Large intestine (tissue), 12 donors: ENCODE measurements around the gene EFHB. TPM values are rescaled to one million over a fixed set of nuclear protein-coding genes. Genes with fewer than 3 reads are reported as not detected.
"Not testable (repeated sequence)": the region's sequence is repeated elsewhere in the genome, so short reads cannot be mapped to it uniquely, and the experiment has no call there.

ENCODE experiments used
- DNase-seq, 2 donors: peaks; one replicate each; pipeline versions ENCODE4 v3.0.0 to v3.0.0-alpha.2; 2013
- H3K27ac ChIP-seq: one replicate; pipeline ENCODE4 v1.5.1; 2013; ENCODE audit warnings: low read length
- H3K27me3 ChIP-seq: 2 replicates; pipeline ENCODE4 v1.6.1; 2013; ENCODE audit warnings: low read length; ENCODE audit not compliant: control insufficient read depth, insufficient read depth
- H3K36me3 ChIP-seq: 2 replicates; pipeline ENCODE4 v1.6.1; 2013; ENCODE audit warnings: low read length; ENCODE audit not compliant: control insufficient read depth, insufficient read depth
- H3K4me1 ChIP-seq: one replicate; pipeline ENCODE4 v1.6.1; 2013; ENCODE audit warnings: low read length; ENCODE audit not compliant: control insufficient read depth, insufficient read depth
- H3K4me3 ChIP-seq: one replicate; pipeline ENCODE4 v1.5.1; 2013; ENCODE audit warnings: low read length
- H3K9me3 ChIP-seq: one replicate; pipeline ENCODE4 v1.6.1; 2013; ENCODE audit warnings: mild to moderate bottlenecking, low read depth, low read length, moderate library complexity; ENCODE audit not compliant: control insufficient read depth
- WGBS: methylation state at CpG from one replicate; pipeline ENCODE4 v1.1.5; 2013; ENCODE audit warnings: low lambda C conversion rate; ENCODE audit not compliant: insufficient coverage; 5-methylcytosine and 5-hydroxymethylcytosine counted together
- long read RNA-seq, 11 donors: transcript quantifications; one replicate each; lab custom pipeline, GENCODE V29; 2026
- polyA plus RNA-seq: library from polyadenylated mRNA; unstranded; fragments of 120-200 nt; gene quantifications from one replicate; pipeline ENCODE4 v1.2.1, GENCODE V29; 2013

The EFHB gene
- 0.46 TPM for polyA plus RNA-seq
- long read RNA-seq, donor 1, partial matches to known transcripts: 57 of 65 reads
- long read RNA-seq, donor 1, other reads (novel, unspliced or antisense): 8 of 65 reads
- long read RNA-seq, donor 2, partial matches to known transcripts: 42 of 42 reads
- long read RNA-seq, donor 2, other reads (novel, unspliced or antisense): 0 of 42 reads
- long read RNA-seq, donor 3: 0 reads
- long read RNA-seq, donor 4: 0 reads
- long read RNA-seq, donor 5, partial matches to known transcripts: 0 of 1 reads
- long read RNA-seq, donor 5, other reads (novel, unspliced or antisense): 0 of 1 reads
- long read RNA-seq, donor 6: 0 reads
- long read RNA-seq, donor 7: 0 reads
- long read RNA-seq, donor 8: 0 reads
- long read RNA-seq, donor 9: 0 reads
- long read RNA-seq, donor 10: 0 reads
- long read RNA-seq, donor 11: 0 reads

DNA sequence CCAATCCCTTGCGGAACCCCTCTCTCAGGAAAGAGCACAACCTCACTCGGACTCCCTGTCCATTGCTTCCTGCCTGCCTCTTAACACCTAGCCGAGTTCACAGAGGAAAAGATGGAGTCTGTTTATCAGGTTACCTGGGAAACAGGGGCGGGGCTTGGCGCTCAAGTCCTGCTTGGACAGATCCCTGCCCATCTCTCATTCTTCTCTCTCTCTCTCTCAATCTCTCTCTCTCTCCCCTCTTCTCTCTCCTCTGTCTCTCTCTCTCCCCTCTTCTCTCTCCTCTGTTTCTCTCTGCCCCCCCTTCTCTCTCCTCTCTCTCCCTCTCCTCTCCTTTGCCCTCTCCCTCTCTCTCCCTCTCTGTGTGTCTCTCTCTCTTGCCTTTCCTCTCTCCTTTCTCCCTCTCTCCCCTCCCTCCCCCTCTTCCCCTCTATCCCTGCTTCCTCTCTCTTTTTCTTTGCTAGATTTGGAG is at the start of gene EFHB:
TSS of gene EFHB (minus strand) at position 120 of the 469 bp plus-strand sequence. CDS start 199 bp downstream, outside the sequence.
- peak; percentile 26 to 66 for DNase-seq
- Histone ChIP-seq H3K27me3 (no peaks in the 10 kb centered on the region), H3K27ac (no peak within 1 kb of the TSS), H3K36me3 (no peaks in the 10 kb centered on the region), H3K4me3 (no peak within 1 kb of the TSS), H3K4me1 (no peaks in the 10 kb centered on the region), H3K9me3 (no peaks in the 10 kb centered on the region)
- 21% methylated on average over 2 of the region's 5 CpGs for WGBS

DNA sequence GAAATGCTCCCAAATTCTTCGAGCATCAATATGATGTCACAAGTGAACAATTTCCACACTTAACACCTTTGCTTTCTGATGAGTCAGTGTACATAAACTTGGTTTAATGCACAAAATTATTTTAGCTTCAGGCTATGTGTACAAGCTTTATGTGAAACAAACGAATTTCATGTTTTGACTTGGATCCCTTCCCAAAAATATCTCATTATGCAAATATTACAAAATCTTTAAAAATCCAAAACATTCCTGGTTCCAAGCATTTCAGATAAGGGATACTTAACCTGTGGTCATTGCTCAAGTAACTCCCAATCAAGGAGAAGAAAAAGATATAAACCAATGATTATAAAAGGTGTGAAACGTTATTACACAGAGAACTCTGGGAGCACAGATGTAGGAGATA is 38.0 kb upstream of the EFHB start:
- 81% methylated on average over 2 of the region's 3 CpGs for WGBS
- no peaks in the 10 kb centered on the region for H3K4me1 ChIP-seq

GRCh38 chr3:19970327-19970726 is 36.3 kb upstream of the EFHB start:
- Histone ChIP-seq H3K36me3 (peaks cover 25% of the 10 kb centered on the region), H3K4me3 (no peak overlapping the region), H3K4me1 (no peaks in the 10 kb centered on the region), H3K27me3 (no peaks in the 10 kb centered on the region), H3K9me3 (no peaks in the 10 kb centered on the region), H3K27ac (no peak overlapping the region)
- no peak for DNase-seq
- WGBS: 100% methylated on average over 1 of the region's 8 CpGs

More for the DNA sequence above, 38.0 kb upstream of the EFHB start:
- DNase-seq: no peak
- Histone ChIP-seq H3K9me3 (no peaks in the 10 kb centered on the region), H3K27ac (no peak overlapping the region), H3K27me3 (no peaks in the 10 kb centered on the region), H3K36me3 (peaks cover 33% of the 10 kb centered on the region), H3K4me3 (no peak overlapping the region)

- no peaks in the 10 kb centered on the region for H3K4me1 ChIP-seq
- no peak overlapping the region for H3K4me3 ChIP-seq
- 100% methylated on average over 4 of the region's 4 CpGs for WGBS
- no peak for DNase-seq
- H3K27ac ChIP-seq: no peak overlapping the region
- no peaks in the 10 kb centered on the region for H3K27me3 ChIP-seq
- H3K36me3 ChIP-seq: peaks cover 15% of the 10 kb centered on the region
- no peaks in the 10 kb centered on the region for H3K9me3 ChIP-seq
Measured at GRCh38 chr3:19967812-19968211, 33.8 kb upstream of the EFHB start.

DNA sequence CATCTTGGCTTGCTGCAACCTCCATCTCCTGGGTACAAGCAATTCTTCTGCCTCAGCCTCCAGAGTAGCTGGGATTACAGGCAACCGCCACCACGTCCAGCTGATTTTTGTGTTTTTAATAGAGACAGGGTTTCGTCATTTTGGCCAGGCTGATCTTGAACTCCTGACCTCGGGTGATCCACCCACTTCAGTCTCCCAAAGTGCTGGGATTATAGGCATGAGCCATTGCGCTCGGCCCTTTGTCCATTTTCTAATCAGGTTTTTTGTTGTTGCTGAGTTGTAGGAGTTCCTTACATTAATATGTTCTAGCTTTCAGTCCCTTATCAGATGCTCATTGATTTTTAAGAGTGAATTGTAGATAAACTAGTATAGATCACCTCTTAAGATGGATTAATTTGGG is 33.2 kb upstream of the EFHB start:
- Histone ChIP-seq H3K27ac (no peak overlapping the region), H3K36me3 (peaks cover 18% of the 10 kb centered on the region), H3K9me3 (no peaks in the 10 kb centered on the region), H3K4me1 (no peaks in the 10 kb centered on the region), H3K27me3 (no peaks in the 10 kb centered on the region), H3K4me3 (no peak overlapping the region)
- DNase-seq: no peak
- no CpG with 5 or more reads among the region's 6 CpGs for WGBS

DNA sequence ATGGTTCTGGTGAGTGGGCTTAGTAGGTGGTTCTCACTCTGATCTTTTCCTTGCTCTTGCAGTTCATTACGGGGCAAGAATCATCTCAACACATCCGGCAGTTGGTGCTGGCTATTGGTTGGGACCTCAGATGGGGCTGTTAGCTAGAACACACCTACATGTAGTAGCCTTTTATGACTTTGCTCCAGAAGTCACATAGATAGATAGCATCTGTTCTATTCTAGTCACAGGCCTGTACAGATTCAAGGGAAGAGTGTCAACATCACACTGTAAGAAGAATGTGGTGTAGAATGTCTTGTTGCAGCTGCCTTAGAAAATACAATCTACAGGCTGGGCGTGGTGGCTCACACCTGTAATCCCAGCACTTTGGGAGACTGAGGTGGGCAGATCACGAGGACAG is 27.9 kb upstream of the EFHB start:
- WGBS: no CpG with 5 or more reads among the region's 4 CpGs
- peaks cover 18% of the 10 kb centered on the region for H3K36me3 ChIP-seq
- no peaks in the 10 kb centered on the region for H3K27me3 ChIP-seq
- peak in 1 of 2 donors; percentile 38 for DNase-seq
- no peaks in the 10 kb centered on the region for H3K9me3 ChIP-seq
- H3K27ac ChIP-seq: no peak overlapping the region
- no peak overlapping the region for H3K4me3 ChIP-seq
- H3K4me1 ChIP-seq: no peaks in the 10 kb centered on the region

GRCh38 chr3:19960696-19961095 is 26.7 kb upstream of the EFHB start:
- Histone ChIP-seq H3K4me3 (no peak overlapping the region), H3K9me3 (no peaks in the 10 kb centered on the region), H3K4me1 (no peaks in the 10 kb centered on the region), H3K27ac (no peak overlapping the region), H3K36me3 (peaks cover 22% of the 10 kb centered on the region), H3K27me3 (no peaks in the 10 kb centered on the region)
- WGBS: 88% methylated on average over 3 of the region's 4 CpGs
- no peak for DNase-seq

DNA sequence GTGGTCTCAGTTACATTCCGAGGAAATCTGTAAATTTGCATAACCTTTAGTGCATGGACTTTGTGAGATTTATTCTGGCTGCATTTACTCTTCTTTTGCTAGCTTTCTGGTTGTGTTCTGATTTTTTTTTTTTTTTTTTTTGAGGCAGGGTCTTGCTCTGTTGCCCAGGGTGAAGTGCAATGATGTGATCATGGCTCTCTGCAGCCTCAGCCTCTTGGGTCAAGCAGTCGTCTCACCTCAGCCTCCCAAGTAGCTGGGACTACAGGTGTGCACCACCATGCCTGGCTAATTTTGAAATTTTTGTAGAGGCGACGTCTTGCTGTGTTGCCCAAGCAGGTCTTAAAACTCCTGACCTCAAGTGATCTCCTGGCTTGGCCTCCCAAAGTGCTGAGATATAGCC is 25.5 kb upstream of the EFHB start:
- no peaks in the 10 kb centered on the region for H3K9me3 ChIP-seq
- H3K4me1 ChIP-seq: no peaks in the 10 kb centered on the region
- DNase-seq: no peak
- 100% methylated on average over 1 of the region's 4 CpGs for WGBS
- H3K27me3 ChIP-seq: no peaks in the 10 kb centered on the region
- no peak overlapping the region for H3K27ac ChIP-seq
- no peak overlapping the region for H3K4me3 ChIP-seq
- H3K36me3 ChIP-seq: peaks cover 25% of the 10 kb centered on the region

GRCh38 chr3:19957354-19957753 is 23.3 kb upstream of the EFHB start:
- not testable (repeated sequence) for H3K4me1 ChIP-seq, H3K27me3 ChIP-seq, H3K9me3 ChIP-seq, H3K4me3 ChIP-seq, H3K27ac ChIP-seq, DNase-seq
- peaks cover 39% of the 10 kb centered on the region for H3K36me3 ChIP-seq
- WGBS: no CpG with 5 or more reads among the region's 9 CpGs

DNA sequence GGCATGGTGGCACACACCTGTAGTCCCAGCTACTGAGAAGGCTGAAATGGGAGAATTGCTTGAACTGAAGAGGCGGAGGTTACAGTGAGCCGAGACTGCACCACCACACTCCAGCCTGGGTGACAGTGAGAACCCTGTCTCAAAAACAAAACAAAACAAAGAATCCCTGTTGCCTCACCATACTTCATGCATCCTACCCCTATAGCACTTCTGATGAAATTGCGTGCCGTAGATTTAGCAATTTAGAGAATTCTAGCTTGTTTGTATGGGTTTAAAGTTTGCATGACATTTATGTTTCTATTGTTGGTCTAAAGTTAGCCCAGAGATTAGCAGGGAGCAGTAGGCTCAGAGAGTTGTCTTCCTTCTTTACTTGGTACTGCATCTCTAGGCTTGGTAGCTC is 20.7 kb upstream of the EFHB start:
- no peak overlapping the region for H3K4me3 ChIP-seq
- H3K9me3 ChIP-seq: no peaks in the 10 kb centered on the region
- no peak for DNase-seq
- H3K27me3 ChIP-seq: no peaks in the 10 kb centered on the region
- no peaks in the 10 kb centered on the region for H3K4me1 ChIP-seq
- H3K36me3 ChIP-seq: peaks cover 42% of the 10 kb centered on the region
- no peak overlapping the region for H3K27ac ChIP-seq
- WGBS: no CpG with 5 or more reads among the region's 4 CpGs

DNA sequence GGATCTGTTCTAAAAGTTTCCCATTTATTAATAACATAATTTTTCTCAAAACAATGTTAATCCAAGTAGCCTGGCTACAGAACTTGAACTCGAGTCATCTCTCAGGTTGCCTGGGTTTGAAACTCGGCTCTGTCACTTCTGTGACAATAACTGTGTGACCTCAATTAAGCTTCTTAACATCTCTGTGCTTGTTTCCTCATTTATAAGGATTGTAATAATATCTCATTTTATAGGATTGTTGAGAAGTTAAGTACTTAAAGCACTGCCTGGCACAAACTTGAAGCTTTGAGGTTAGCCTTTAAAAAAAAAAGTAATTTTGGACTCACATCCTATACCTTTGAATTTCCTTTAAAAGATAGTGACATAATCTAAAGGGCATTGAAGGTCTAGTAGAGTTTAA is 16.3 kb upstream of the EFHB start:
- no peaks in the 10 kb centered on the region for H3K27me3 ChIP-seq
- H3K4me1 ChIP-seq: peaks cover 9% of the 10 kb centered on the region
- DNase-seq: no peak
- H3K36me3 ChIP-seq: peaks cover 28% of the 10 kb centered on the region
- H3K9me3 ChIP-seq: peaks cover 3% of the 10 kb centered on the region
- H3K27ac ChIP-seq: no peak overlapping the region
- no peak overlapping the region for H3K4me3 ChIP-seq
- WGBS: no CpG with 5 or more reads among the region's 2 CpGs
